Gastroesophageal sphincter (tissue), 4 donors: ENCODE results near the gene KCTD10. TPM values are rescaled to one million over a fixed set of nuclear protein-coding genes. Genes with fewer than 3 reads are reported as not detected.

Experiments
- ATAC-seq: fragments of 150-250 bp; one replicate; pipeline ENCODE4 v1.9.1; 2016; ENCODE audit warnings: mild to moderate bottlenecking, moderate library complexity
- H3K27ac ChIP-seq, 4 donors: fragments of 200-600 bp; sonication (generic) in 3 of 4; 1 replicate in 3 of 4; 2 replicates in 1 of 4; pipeline ENCODE4 v1.5.1; 2016 to 2019
- H3K27me3 ChIP-seq: fragments of 200-600 bp; sonication (generic); one replicate; pipeline ENCODE4 v1.5.1; 2019
- H3K36me3 ChIP-seq, 2 donors: fragments of 200-600 bp; sonication (generic); one replicate each; pipeline ENCODE4 v1.5.1; 2019; ENCODE audit warnings: control low read depth in 1 of 2
- H3K4me1 ChIP-seq, 3 donors: fragments of 200-600 bp; sonication (generic); 1 replicate in 2 of 3; 2 replicates in 1 of 3; pipeline ENCODE4 v1.5.1; 2016 to 2019; ENCODE audit warnings: control low read depth in 2 of 3
- H3K4me3 ChIP-seq, 2 donors: fragments of 200-600 bp; sonication (generic); one replicate each; pipeline ENCODE4 v1.5.1; 2019; ENCODE audit warnings: mild to moderate bottlenecking in 1 of 2, moderate library complexity in 1 of 2
- H3K9me3 ChIP-seq, 3 donors: fragments of 200-600 bp; sonication (generic); one replicate each; pipeline ENCODE4 v1.5.1; 2017 to 2019; ENCODE audit warnings: control low read depth in 2 of 3
- CTCF ChIP-seq, 4 experiments: fragments of 200-600 bp in 2 of 4; fragments of 450-650 bp in 2 of 4; sonication (generic) in 1 of 4; IDR thresholded peaks; one replicate each; pipeline ENCODE4 v1.5.1; 2017 to 2019; ENCODE audit warnings: antibody characterized with exemption in 4 of 4, mild to moderate bottlenecking in 2 of 4, moderate library complexity in 2 of 4
- EP300 ChIP-seq: sonication (generic); formaldehyde crosslinking; IDR thresholded peaks from one replicate; pipeline ENCODE4 v1.6.1; 2017; ENCODE audit warnings: antibody characterized with exemption, mild to moderate bottlenecking
- POLR2A ChIP-seq, 2 donors: fragments of 450-650 bp; IDR thresholded peaks; one replicate each; pipeline ENCODE4 v1.6.1; 2017; ENCODE audit warnings: antibody characterized with exemption in 2 of 2, mild to moderate bottlenecking in 2 of 2, moderate library complexity in 1 of 2
- POLR2AphosphoS5 ChIP-seq: sonication (generic); formaldehyde crosslinking; IDR thresholded peaks from one replicate; pipeline ENCODE4 v1.6.1; 2017; ENCODE audit warnings: antibody characterized with exemption
- WGBS, 2 donors: methylation state at CpG; one replicate each; pipeline ENCODE4 v1.1.5; 2018; ENCODE audit warnings: low coverage in 1 of 2; 5-methylcytosine and 5-hydroxymethylcytosine counted together
- total RNA-seq, 4 donors: library from RNA; depleted of rRNA; stranded (reverse); fragments of >200 nt; gene quantifications; one replicate each; pipeline ENCODE4 v1.1.0, GENCODE V29; 2016

Gene KCTD10
- total RNA-seq, 4 donors from 2014 or later, result 76.8 to 104 (median 94.5) TPM

- Histone ChIP-seq H3K27me3 (no peaks in the 10 kb centered on the region), H3K9me3 (no peaks in the 10 kb centered on the region), H3K4me1 (no peaks in the 10 kb centered on the region), H3K27ac (no peak overlapping the region), H3K4me3 (no peak overlapping the region), H3K36me3 (peaks cover 5 to 99% of the 10 kb centered on the region in 2 donors)
- TF ChIP-seq POLR2AphosphoS5 (no peak), EP300 (no peak), POLR2A (IDR thresholded peaks at IDR 0.05) (no peak), CTCF (IDR thresholded peaks at IDR 0.05) (no peak)
- 88 to 94% methylated on average over 4 to 7 of the region's 7 CpGs for WGBS, 2 donors
- ATAC-seq, result no peak
These were observed 20.6 kb upstream of the KCTD10 start for GRCh38 chr12:109497675-109498074.

- no peak overlapping the region for H3K4me3 ChIP-seq
- H3K4me1 ChIP-seq, result no peaks in the 10 kb centered on the region
- no peaks in the 10 kb centered on the region for H3K27me3 ChIP-seq
- no peak for ATAC-seq
- H3K36me3 ChIP-seq, result peaks cover 5 to 99% of the 10 kb centered on the region in 2 donors
- no peak for TF ChIP-seq CTCF (IDR thresholded peaks at IDR 0.05)
- TF ChIP-seq POLR2A (IDR thresholded peaks at IDR 0.05), result no peak
- no peak for TF ChIP-seq EP300
- no peak for TF ChIP-seq POLR2AphosphoS5
- H3K27ac ChIP-seq, result no peak overlapping the region
- H3K9me3 ChIP-seq, result no peaks in the 10 kb centered on the region
These were observed 19.2 kb upstream of the KCTD10 start for GRCh38 chr12:109496306-109496705.

- Histone ChIP-seq H3K4me3 (no peak overlapping the region), H3K27me3 (no peaks in the 10 kb centered on the region), H3K36me3 (peaks cover 0 to 99% of the 10 kb centered on the region in 2 donors), H3K4me1 (no peaks in the 10 kb centered on the region), H3K9me3 (no peaks in the 10 kb centered on the region), H3K27ac (no peak overlapping the region)
- no peak for TF ChIP-seq EP300
- TF ChIP-seq POLR2AphosphoS5, result no peak
- no peak for TF ChIP-seq POLR2A (IDR thresholded peaks at IDR 0.05)
- ATAC-seq, result no peak
These were observed 17.9 kb upstream of the KCTD10 start for GRCh38 chr12:109495012-109495411.

- no peak for TF ChIP-seq CTCF (IDR thresholded peaks at IDR 0.05)
- H3K4me1 ChIP-seq, result no peaks in the 10 kb centered on the region
- no peak for ATAC-seq
- 87 to 93% methylated on average over 6 to 7 of the region's 7 CpGs for WGBS, 2 donors
- no peak overlapping the region for H3K27ac ChIP-seq
- H3K4me3 ChIP-seq, result no peak overlapping the region
- peaks cover 0 to 99% of the 10 kb centered on the region in 2 donors for H3K36me3 ChIP-seq
- H3K9me3 ChIP-seq, result no peaks in the 10 kb centered on the region
- H3K27me3 ChIP-seq, result no peaks in the 10 kb centered on the region
These were observed 17.3 kb upstream of the KCTD10 start for GRCh38 chr12:109494348-109494881.

GRCh38 chr12:109493938-109494337 lies 16.8 kb upstream of the KCTD10 start:
- H3K27me3 ChIP-seq, result no peaks in the 10 kb centered on the region
- WGBS, 2 donors, result 90 to 100% methylated on average over 1 of the region's 1 CpG
- no peak overlapping the region for H3K4me3 ChIP-seq
- peaks cover 3 to 99% of the 10 kb centered on the region in 2 donors for H3K36me3 ChIP-seq
- no peak for ATAC-seq
- TF ChIP-seq POLR2A (IDR thresholded peaks at IDR 0.05), result no peak
- TF ChIP-seq CTCF (IDR thresholded peaks at IDR 0.05), result no peak
- no peak for TF ChIP-seq POLR2AphosphoS5
- no peak for TF ChIP-seq EP300
- H3K27ac ChIP-seq, result no peak overlapping the region
- H3K9me3 ChIP-seq, result no peaks in the 10 kb centered on the region
- H3K4me1 ChIP-seq, result no peaks in the 10 kb centered on the region

- Histone ChIP-seq H3K27me3 (no peaks in the 10 kb centered on the region), H3K9me3 (no peaks in the 10 kb centered on the region), H3K36me3 (peaks cover 8 to 99% of the 10 kb centered on the region in 2 donors), H3K4me1 (no peaks in the 10 kb centered on the region), H3K4me3 (no peak overlapping the region), H3K27ac (no peak overlapping the region)
- no peak for ATAC-seq
- TF ChIP-seq POLR2A (IDR thresholded peaks at IDR 0.05) (no peak), POLR2AphosphoS5 (no peak), CTCF (IDR thresholded peaks at IDR 0.05) (no peak), EP300 (no peak)
These were observed 16.0 kb upstream of the KCTD10 start for GRCh38 chr12:109493090-109493489.
